Embryonic facial prominence (tissue), 1 donor: Measurements from ENCODE around the gene RPS15A.
"Not testable (repeated sequence)": the region's sequence is repeated elsewhere in the genome, so short reads cannot be mapped to it uniquely, and the experiment has no call there.

ENCODE experiments used
- DNase-seq: peaks from one replicate; pipeline ENCODE4 v3.0.0-alpha.2; 2016; ENCODE audit errors: extremely low spot score

RPS15A gene

DNA sequence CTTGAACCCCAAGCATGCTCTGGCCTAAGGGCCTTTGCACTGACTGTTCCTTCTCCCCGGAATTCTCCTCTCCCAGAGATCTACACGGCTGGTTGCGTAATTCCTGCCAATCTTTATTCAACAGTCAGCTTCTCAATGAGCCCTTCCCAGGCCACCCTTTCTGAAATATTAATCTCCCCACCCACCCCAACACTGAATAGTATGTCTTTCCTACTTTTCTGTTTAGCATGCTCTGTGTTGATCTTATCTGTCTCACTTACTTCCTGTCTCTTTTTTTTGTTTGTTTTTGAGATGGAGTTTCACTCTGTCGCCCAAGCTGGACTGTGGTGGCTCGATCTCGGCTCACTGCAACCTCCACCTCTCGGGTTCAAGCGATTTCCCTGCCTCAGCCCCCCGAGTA, 33.5 kb downstream of the RPS15A start:
- DNase-seq = not testable (repeated sequence)

DNA sequence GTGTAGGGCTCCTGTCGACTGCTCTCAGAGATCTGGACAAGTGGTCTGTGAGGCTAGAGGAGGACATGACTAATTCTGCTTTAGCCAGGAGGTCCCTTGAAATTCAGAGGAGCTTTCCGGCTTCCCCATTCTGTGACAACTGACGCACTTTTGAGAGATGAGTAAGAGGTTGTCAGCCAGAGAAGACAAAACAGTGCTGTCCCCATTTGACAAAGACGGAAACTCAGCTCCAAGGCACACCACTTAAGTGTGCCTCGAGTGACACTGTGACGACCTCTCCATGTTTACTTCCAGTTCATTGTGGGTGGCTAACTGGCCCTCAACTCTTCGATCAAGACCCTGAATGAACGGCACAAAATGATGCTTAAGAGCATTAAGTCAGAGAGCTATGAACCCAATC, 47.3 kb downstream of the RPS15A start:
- DNase-seq = not testable (repeated sequence)

DNA sequence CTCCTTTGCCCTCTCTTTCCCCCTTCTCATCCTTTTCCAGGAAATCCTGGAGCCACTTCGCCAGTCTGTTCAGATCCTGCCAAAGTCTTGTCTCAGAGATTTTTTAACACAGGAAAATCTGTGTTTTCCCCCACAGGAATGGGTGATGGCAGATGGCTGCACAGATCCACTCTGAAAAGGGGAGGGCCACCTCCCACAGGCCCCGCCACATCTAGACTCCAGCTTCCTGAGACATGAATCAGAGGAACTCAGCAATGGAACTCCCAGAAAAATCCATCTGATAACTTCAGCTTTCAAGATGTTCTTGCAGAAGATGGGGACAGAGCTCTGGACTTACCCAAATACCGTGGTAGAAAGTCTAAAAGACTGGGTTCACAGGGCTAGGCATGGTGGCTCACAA, 50.1 kb downstream of the RPS15A start:
- DNase-seq = not testable (repeated sequence)

DNA sequence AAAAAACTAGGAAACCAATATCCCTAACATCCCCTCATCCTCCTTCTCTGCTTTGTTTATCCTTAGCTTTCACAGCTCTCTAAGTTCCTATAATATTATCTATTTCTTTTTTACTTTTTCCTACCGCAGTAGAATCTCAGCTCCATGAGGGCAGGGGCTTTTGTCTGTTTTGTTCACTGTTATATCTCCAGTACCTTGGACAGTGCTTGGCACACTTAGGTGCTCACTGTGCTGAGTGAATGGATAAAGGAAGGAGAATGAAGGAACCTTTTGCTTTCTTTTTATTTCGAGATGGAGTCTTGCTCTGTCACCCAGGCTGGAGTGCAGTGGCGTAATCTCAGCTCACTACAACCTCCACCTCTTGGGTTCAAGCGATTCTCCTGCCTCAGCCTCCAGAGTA, 51.4 kb downstream of the RPS15A start:
- DNase-seq = not testable (repeated sequence)

DNA sequence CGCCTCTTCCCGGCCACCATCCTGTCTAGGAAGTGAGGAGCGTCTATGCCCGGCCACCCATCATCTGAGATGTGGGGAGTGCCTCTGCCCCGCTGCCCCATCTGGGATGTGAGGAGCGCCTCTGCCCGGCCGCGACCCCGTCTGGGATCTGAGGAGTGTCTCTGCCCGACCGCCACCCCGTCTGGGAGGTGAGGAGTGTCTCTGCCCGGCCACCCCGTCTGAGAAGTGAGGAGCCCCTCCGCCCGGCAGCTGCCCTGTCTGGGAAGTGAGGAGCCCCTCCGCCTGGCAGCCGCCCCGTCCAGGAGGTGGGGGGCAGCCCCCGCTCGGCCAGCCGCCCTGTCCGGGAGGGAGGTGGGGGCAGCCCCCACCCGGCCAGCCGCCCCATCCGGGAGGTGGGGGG, 55.9 kb downstream of the RPS15A start:
- DNase-seq = not testable (repeated sequence)
